Vagina (tissue), 2 donors: Measurements from ENCODE around the gene DNAJC13. TPM values are rescaled to one million over a fixed set of nuclear protein-coding genes. Genes with fewer than 3 reads are reported as not detected.
"Not testable (repeated sequence)": the region's sequence is repeated elsewhere in the genome, so short reads cannot be mapped to it uniquely, and the experiment has no call there.

Experiments used
- DNase-seq, 2 donors: peaks; one replicate each; pipeline ENCODE4 v3.0.0-alpha.2; 2017; ENCODE audit errors: extremely low spot score in 2 of 2
- H3K27ac ChIP-seq: fragments of 200-600 bp; sonication (generic); one replicate; pipeline ENCODE4 v1.5.1; 2019
- H3K27me3 ChIP-seq: fragments of 200-600 bp; sonication (generic); one replicate; pipeline ENCODE4 v1.5.1; 2019
- H3K36me3 ChIP-seq, 2 donors: fragments of 200-600 bp; sonication (generic); one replicate each; pipeline ENCODE4 v1.5.1; 2017 to 2019
- H3K4me1 ChIP-seq: fragments of 200-600 bp; sonication (generic); one replicate; pipeline ENCODE4 v1.5.1; 2019
- H3K4me3 ChIP-seq, 2 donors: fragments of 200-600 bp; sonication (generic); 1 replicate in 1 of 2; 2 replicates in 1 of 2; pipeline ENCODE4 v1.5.1; 2016 to 2019
- H3K9me3 ChIP-seq: fragments of 200-600 bp; sonication (generic); one replicate; pipeline ENCODE4 v1.5.1; 2019
- CTCF ChIP-seq, 3 experiments: fragments of 450-650 bp in 2 of 3; fragments of 200-600 bp in 1 of 3; sonication (generic) in 1 of 3; IDR thresholded peaks; one replicate each; pipeline ENCODE4 v1.5.1; 2017 to 2019; ENCODE audit warnings: antibody characterized with exemption in 3 of 3, mild to moderate bottlenecking in 2 of 3, moderate library complexity in 2 of 3
- POLR2A ChIP-seq, 2 donors: fragments of 450-650 bp; IDR thresholded peaks; one replicate each; pipeline ENCODE4 v1.6.1; 2017; ENCODE audit warnings: antibody characterized with exemption in 2 of 2, mild to moderate bottlenecking in 2 of 2, moderate library complexity in 2 of 2
- POLR2AphosphoS5 ChIP-seq, 2 donors: sonication (generic); formaldehyde crosslinking; IDR thresholded peaks; one replicate each; pipeline ENCODE4 v1.9.0; 2017; ENCODE audit warnings: antibody characterized with exemption in 2 of 2, mild to moderate bottlenecking in 2 of 2, low read depth in 1 of 2; ENCODE audit not compliant: insufficient read depth in 1 of 2
- intact Hi-C: fragments of 100-400 bp; cut with DNase I; formaldehyde crosslinking; loops from one replicate; pipeline ENCODE4 v1.15.1; 2023
- total RNA-seq: library from RNA; depleted of rRNA; stranded (reverse); fragments of >200 nt; gene quantifications from one replicate; pipeline ENCODE4 v1.2.3, GENCODE V29; 2016

Gene DNAJC13
- total RNA-seq, 1 donor from 2014 or later, result 26.5 TPM

GRCh38 chr3:132554437-132554836 lies 137.1 kb downstream of the DNAJC13 start:
- no peak overlapping the region for H3K4me3 ChIP-seq
- H3K36me3 ChIP-seq, result no peaks in the 10 kb centered on the region
- TF ChIP-seq POLR2AphosphoS5 (IDR thresholded peaks at IDR 0.05; ENCODE audit: insufficient read depth in 1 of 2, low read depth in 1 of 2) (no peak), POLR2A (IDR thresholded peaks at IDR 0.05) (no peak), CTCF (IDR thresholded peaks at IDR 0.05) (no peak)
- no peak overlapping the region for H3K27ac ChIP-seq
- H3K9me3 ChIP-seq, result no peaks in the 10 kb centered on the region
- intact Hi-C loops, result no loop called here
- H3K4me1 ChIP-seq, result peaks cover 4% of the 10 kb centered on the region
- no peaks in the 10 kb centered on the region for H3K27me3 ChIP-seq
- no peak for DNase-seq

- no peak overlapping the region for H3K4me3 ChIP-seq
- no peaks in the 10 kb centered on the region for H3K36me3 ChIP-seq
- H3K27me3 ChIP-seq, result no peaks in the 10 kb centered on the region
- no peak overlapping the region for H3K27ac ChIP-seq
- no peaks in the 10 kb centered on the region for H3K9me3 ChIP-seq
- H3K4me1 ChIP-seq, result peaks cover 4% of the 10 kb centered on the region
- DNase-seq, result no peak
- intact Hi-C loops, result no loop called here
- TF ChIP-seq POLR2AphosphoS5 (IDR thresholded peaks at IDR 0.05; ENCODE audit: insufficient read depth in 1 of 2, low read depth in 1 of 2) (no peak), CTCF (IDR thresholded peaks at IDR 0.05) (no peak), POLR2A (IDR thresholded peaks at IDR 0.05) (no peak)
Measured at GRCh38 chr3:132555306-132556035, 138.2 kb downstream of the DNAJC13 start.

- intact Hi-C loops, H3K4me3 ChIP-seq, H3K36me3 ChIP-seq, H3K4me1 ChIP-seq, DNase-seq, H3K27me3 ChIP-seq, H3K27ac ChIP-seq, H3K9me3 ChIP-seq: not testable (repeated sequence)
Measured at GRCh38 chr3:132556036-132556386, 138.7 kb downstream of the DNAJC13 start.

GRCh38 chr3:132556508-132557159 lies 139.3 kb downstream of the DNAJC13 start:
- Histone ChIP-seq H3K27ac (no peak overlapping the region), H3K4me3 (no peak overlapping the region), H3K27me3 (no peaks in the 10 kb centered on the region), H3K36me3 (no peaks in the 10 kb centered on the region), H3K9me3 (no peaks in the 10 kb centered on the region), H3K4me1 (peaks cover 4% of the 10 kb centered on the region)
- intact Hi-C loops, result no loop called here
- DNase-seq, result no peak
- TF ChIP-seq POLR2A (IDR thresholded peaks at IDR 0.05) (no peak), POLR2AphosphoS5 (IDR thresholded peaks at IDR 0.05; ENCODE audit: insufficient read depth in 1 of 2, low read depth in 1 of 2) (no peak), CTCF (IDR thresholded peaks at IDR 0.05) (no peak)

- Histone ChIP-seq H3K27ac (no peak overlapping the region), H3K36me3 (no peaks in the 10 kb centered on the region), H3K27me3 (no peaks in the 10 kb centered on the region), H3K9me3 (no peaks in the 10 kb centered on the region), H3K4me3 (no peak overlapping the region), H3K4me1 (peaks cover 4% of the 10 kb centered on the region)
- intact Hi-C loops, result no loop called here
- TF ChIP-seq CTCF (IDR thresholded peaks at IDR 0.05) (no peak), POLR2A (IDR thresholded peaks at IDR 0.05) (no peak), POLR2AphosphoS5 (IDR thresholded peaks at IDR 0.05; ENCODE audit: insufficient read depth in 1 of 2, low read depth in 1 of 2) (no peak)
- no peak for DNase-seq
Measured at GRCh38 chr3:132561003-132561402, 143.7 kb downstream of the DNAJC13 start.
